Activated naive CD4-positive, alpha-beta T cell treated with anti-CD3 and anti-CD28 coated beads, Interleukin-2, amount 50 U/mL, for 72 hours (primary cell): Measurements from ENCODE around the gene ACSL6. TPM values are rescaled to one million over a fixed set of nuclear protein-coding genes. Genes with fewer than 3 reads are reported as not detected.

Source experiments
- ATAC-seq, 2 donors: fragments of 150-1000 bp; cut with Tn5 transposase; 2 replicates each; pipeline ENCODE4 v1.10.0; 2021; ENCODE audit warnings: mild to moderate bottlenecking in 2 of 2, moderate library complexity in 2 of 2
- DNase-seq, 2 donors: peaks; one replicate each; pipeline ENCODE4 v3.0.0; 2021 to 2022; ENCODE audit warnings: low spot score in 2 of 2
- H3K27ac Mint-ChIP-seq, 2 donors: one replicate each; pipeline ENCODE4 v1.8.0; 2022; ENCODE audit warnings: mild to moderate bottlenecking in 2 of 2, mixed read lengths in 2 of 2
- H3K36me3 Mint-ChIP-seq, 2 donors: one replicate each; pipeline ENCODE4 v1.8.0; 2022; ENCODE audit warnings: mixed read lengths in 2 of 2
- H3K9me3 Mint-ChIP-seq, 2 donors: one replicate each; pipeline ENCODE4 v1.8.0; 2022; ENCODE audit warnings: mixed read lengths in 2 of 2
- total RNA-seq, 2 donors: library from RNA; stranded (reverse); gene quantifications; one replicate each; pipeline ENCODE4 v1.2.3, GENCODE V29; 2022

The ACSL6 gene
- total RNA-seq, 2 donors from 2014 or later: 1.8 to 3.5 TPM

GRCh38 chr5:131981516-131981915 lies 29.9 kb downstream of the ACSL6 start:
- H3K9me3 Mint-ChIP-seq: no peaks in the 10 kb centered on the region
- ATAC-seq (no peak), DNase-seq (no peak)
- H3K36me3 Mint-ChIP-seq: no peaks in the 10 kb centered on the region
- no peak overlapping the region for H3K27ac Mint-ChIP-seq

- peak in 1 of 2 donors; percentile 21 for DNase-seq
- Mint-ChIP-seq H3K9me3 (no peaks in the 10 kb centered on the region), H3K36me3 (no peaks in the 10 kb centered on the region), H3K27ac (no peak overlapping the region)
- ATAC-seq: no peak
Observed at GRCh38 chr5:131980696-131981095, 30.8 kb downstream of the ACSL6 start.

- H3K36me3 Mint-ChIP-seq: no peaks in the 10 kb centered on the region
- ATAC-seq (no peak), DNase-seq (no peak)
- H3K9me3 Mint-ChIP-seq: no peaks in the 10 kb centered on the region
- no peak overlapping the region for H3K27ac Mint-ChIP-seq
Observed at GRCh38 chr5:131979816-131980215, 31.6 kb downstream of the ACSL6 start.

- Mint-ChIP-seq H3K9me3 (no peaks in the 10 kb centered on the region), H3K36me3 (no peaks in the 10 kb centered on the region), H3K27ac (peak overlapping the region; percentile 65)
- ATAC-seq (no peak), DNase-seq (no peak)
Observed at GRCh38 chr5:131977212-131977604, 34.2 kb downstream of the ACSL6 start.

- ATAC-seq (no peak), DNase-seq (no peak)
- Mint-ChIP-seq H3K36me3 (no peaks in the 10 kb centered on the region), H3K9me3 (no peaks in the 10 kb centered on the region), H3K27ac (peak overlapping the region; percentile 65)
Observed at GRCh38 chr5:131976414-131977211, 34.8 kb downstream of the ACSL6 start.

- no peaks in the 10 kb centered on the region for H3K36me3 Mint-ChIP-seq
Observed at GRCh38 chr5:131974956-131975726, 36.3 kb downstream of the ACSL6 start.

GRCh38 chr5:131974622-131974955 lies 36.9 kb downstream of the ACSL6 start:
- DNase-seq (no peak), ATAC-seq (peak; percentile 43 to 49)
- H3K27ac Mint-ChIP-seq: peak overlapping the region; percentile 42 to 73
- H3K9me3 Mint-ChIP-seq: no peaks in the 10 kb centered on the region
- no peaks in the 10 kb centered on the region for H3K36me3 Mint-ChIP-seq

More at GRCh38 chr5:131974956-131975726, 36.3 kb downstream of the ACSL6 start:
- DNase-seq (no peak), ATAC-seq (peak; percentile 60 to 74)
- H3K9me3 Mint-ChIP-seq: no peaks in the 10 kb centered on the region
- H3K27ac Mint-ChIP-seq: peak overlapping the region; percentile 42 to 73

GRCh38 chr5:131974016-131974415 lies 37.4 kb downstream of the ACSL6 start:
- DNase-seq (no peak), ATAC-seq (no peak)
- H3K9me3 Mint-ChIP-seq: no peaks in the 10 kb centered on the region
- no peak overlapping the region for H3K27ac Mint-ChIP-seq
- no peaks in the 10 kb centered on the region for H3K36me3 Mint-ChIP-seq

- no peak for ATAC-seq
Observed at GRCh38 chr5:131973089-131973712, 38.3 kb downstream of the ACSL6 start.

GRCh38 chr5:131968396-131968954 lies 43.0 kb downstream of the ACSL6 start:
- Mint-ChIP-seq H3K36me3 (peaks cover 0 to 8% of the 10 kb centered on the region in 2 donors), H3K9me3 (no peaks in the 10 kb centered on the region), H3K27ac (no peak overlapping the region)
- no peak for ATAC-seq
- DNase-seq: no peak

More at GRCh38 chr5:131973089-131973712, 38.3 kb downstream of the ACSL6 start:
- Mint-ChIP-seq H3K9me3 (no peaks in the 10 kb centered on the region), H3K27ac (no peak overlapping the region), H3K36me3 (no peaks in the 10 kb centered on the region)
- no peak for DNase-seq

GRCh38 chr5:131966551-131966950 lies 44.9 kb downstream of the ACSL6 start:
- DNase-seq (no peak), ATAC-seq (no peak)
- Mint-ChIP-seq H3K36me3 (peaks cover 0 to 14% of the 10 kb centered on the region in 2 donors), H3K9me3 (no peaks in the 10 kb centered on the region), H3K27ac (peak overlapping the region in 1 of 2 donors; percentile 68)

GRCh38 chr5:131965826-131966415 lies 45.5 kb downstream of the ACSL6 start:
- ATAC-seq (no peak), DNase-seq (no peak)
- Mint-ChIP-seq H3K9me3 (no peaks in the 10 kb centered on the region), H3K36me3 (peaks cover 0 to 14% of the 10 kb centered on the region in 2 donors), H3K27ac (no peak overlapping the region)

- ATAC-seq: peak; percentile 76 to 82
- no peak for DNase-seq
- peaks cover 0 to 7% of the 10 kb centered on the region in 2 donors for H3K36me3 Mint-ChIP-seq
- no peak overlapping the region for H3K27ac Mint-ChIP-seq
- H3K9me3 Mint-ChIP-seq: no peaks in the 10 kb centered on the region
Observed at GRCh38 chr5:131959906-131960305, 51.6 kb downstream of the ACSL6 start.

- ATAC-seq (no peak), DNase-seq (no peak)
- no peaks in the 10 kb centered on the region for H3K9me3 Mint-ChIP-seq
- H3K36me3 Mint-ChIP-seq: peaks cover 5 to 14% of the 10 kb centered on the region in 2 donors
- no peak overlapping the region for H3K27ac Mint-ChIP-seq
Observed at GRCh38 chr5:131959136-131959535, 52.3 kb downstream of the ACSL6 start.

GRCh38 chr5:131957721-131958441 lies 53.6 kb downstream of the ACSL6 start:
- Mint-ChIP-seq H3K9me3 (no peaks in the 10 kb centered on the region), H3K27ac (no peak overlapping the region), H3K36me3 (peaks cover 5 to 9% of the 10 kb centered on the region in 2 donors)
- DNase-seq (no peak), ATAC-seq (peak in 1 of 2 donors; percentile 14)

GRCh38 chr5:131953969-131954368 lies 57.5 kb downstream of the ACSL6 start:
- no peaks in the 10 kb centered on the region for H3K9me3 Mint-ChIP-seq
- ATAC-seq (peak in 1 of 2 donors; percentile 87), DNase-seq (no peak)
- peaks cover 5 to 9% of the 10 kb centered on the region in 2 donors for H3K36me3 Mint-ChIP-seq
- no peak overlapping the region for H3K27ac Mint-ChIP-seq
